HG02970 (cell line): Measurements from ENCODE around the gene ATP2A1.
"Not testable (repeated sequence)": the region's sequence is repeated elsewhere in the genome, so short reads cannot be mapped to it uniquely, and the experiment has no call there.

Source experiments
- ATAC-seq: cut with Tn5 transposase; IDR thresholded peaks from one replicate; pipeline ENCODE4 v1.9.1; 2021; ENCODE audit warnings: mild to moderate bottlenecking, moderate library complexity, moderate number of reproducible peaks; ENCODE audit not compliant: unreplicated experiment, low FRiP score

Gene ATP2A1

GRCh38 chr16:28880589-28880915 is 2.3 kb downstream of the ATP2A1 start:
- no peak for ATAC-seq

DNA sequence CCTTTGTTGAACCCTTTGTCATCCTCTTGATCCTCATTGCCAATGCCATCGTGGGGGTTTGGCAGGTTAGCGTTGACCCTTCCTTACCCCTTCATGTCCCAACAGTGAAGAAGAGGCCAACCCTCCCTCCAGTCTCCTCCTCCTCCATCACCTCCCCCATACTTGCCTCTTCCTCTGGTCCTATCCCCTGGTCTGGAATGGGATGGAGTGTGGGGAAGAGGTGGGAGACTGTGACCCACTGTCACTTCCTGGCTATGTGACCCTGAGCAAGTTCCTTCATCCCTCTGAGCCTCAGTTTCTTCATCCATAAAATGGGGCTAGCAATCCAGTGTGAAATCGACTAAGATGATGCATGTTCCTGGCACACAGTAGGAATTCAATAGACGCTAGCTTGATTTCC is 2.7 kb downstream of the ATP2A1 start:
- ATAC-seq, result no peak

DNA sequence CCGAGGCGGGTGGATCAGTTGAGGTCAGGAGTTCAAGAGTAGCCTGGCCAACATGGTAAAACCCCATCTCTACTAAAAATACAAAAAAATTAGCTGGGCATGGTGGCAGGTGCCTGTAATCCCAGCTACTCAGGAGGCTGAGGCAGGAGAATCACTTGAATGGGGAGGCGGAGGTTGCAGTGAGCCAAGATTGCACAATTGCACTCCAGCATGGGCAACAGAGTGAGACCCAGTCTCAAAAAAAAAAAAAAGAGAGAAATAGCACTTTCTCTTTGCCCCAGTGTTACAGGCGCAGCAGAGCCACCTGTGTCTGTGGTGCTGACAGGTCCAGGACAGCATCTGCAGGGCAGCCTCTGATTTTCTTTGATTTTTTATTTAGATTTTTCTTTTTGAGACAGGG is 3.3 kb downstream of the ATP2A1 start:
- ATAC-seq, result not testable (repeated sequence)

- no peak for ATAC-seq
Observed at GRCh38 chr16:28882551-28883160, 4.4 kb downstream of the ATP2A1 start.

DNA sequence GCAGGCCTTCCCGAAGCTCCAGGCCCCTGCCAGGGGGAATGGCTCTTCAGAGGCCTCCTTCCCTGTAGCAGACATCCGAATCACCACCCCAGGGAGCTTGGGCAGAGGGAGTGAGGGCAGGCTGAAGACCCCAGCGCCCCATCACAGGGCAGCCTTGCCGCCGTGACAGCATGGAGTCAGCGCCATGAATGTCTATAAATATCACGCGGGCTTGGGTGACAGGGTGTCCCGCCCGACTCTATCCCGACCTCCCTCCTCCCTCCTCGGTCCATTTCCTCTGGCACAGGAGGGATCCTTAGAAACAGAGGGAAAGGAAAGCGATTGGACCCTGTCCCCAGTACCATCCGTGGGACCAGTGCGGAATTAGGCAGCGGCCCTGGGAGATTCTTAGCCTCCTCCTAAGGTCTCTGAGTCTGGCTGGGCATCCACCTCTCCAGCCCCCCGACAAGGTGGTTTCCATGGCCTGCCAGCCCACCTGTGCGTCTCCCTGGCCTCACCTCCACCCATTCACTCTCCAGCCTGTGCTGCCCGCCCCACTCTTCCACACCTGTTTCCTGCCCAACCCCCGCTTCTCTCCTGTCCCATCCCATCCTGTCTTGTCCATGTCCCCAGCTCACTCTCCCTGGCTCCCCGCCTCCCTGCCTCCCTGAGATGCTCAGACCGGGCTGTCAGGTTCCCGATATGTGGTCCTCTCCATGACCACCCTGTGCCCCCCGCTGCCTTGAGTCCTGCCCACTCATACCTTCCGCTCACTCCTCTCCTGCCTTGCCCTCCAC is 5.1 kb downstream of the ATP2A1 start:
- ATAC-seq, result no peak

GRCh38 chr16:28884045-28884444 is 5.8 kb downstream of the ATP2A1 start:
- ATAC-seq, result no peak

DNA sequence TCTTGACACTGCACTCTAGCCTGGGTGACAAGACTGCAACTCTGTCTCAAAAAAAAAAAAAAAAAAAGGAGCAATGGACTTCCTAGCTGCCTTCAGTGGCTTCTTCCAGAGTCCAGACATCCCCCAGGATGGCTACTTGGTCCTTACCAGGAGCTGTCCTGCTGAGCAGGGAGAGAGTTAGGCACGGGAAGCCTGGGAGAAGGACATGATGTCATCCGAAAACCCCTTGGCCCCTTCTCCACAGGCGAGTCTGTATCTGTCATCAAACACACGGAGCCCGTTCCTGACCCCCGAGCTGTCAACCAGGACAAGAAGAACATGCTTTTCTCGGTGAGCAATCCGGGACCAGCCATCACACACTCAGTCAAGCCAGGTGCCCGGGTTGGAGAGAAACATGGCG is 8.7 kb downstream of the ATP2A1 start:
- no peak for ATAC-seq

DNA sequence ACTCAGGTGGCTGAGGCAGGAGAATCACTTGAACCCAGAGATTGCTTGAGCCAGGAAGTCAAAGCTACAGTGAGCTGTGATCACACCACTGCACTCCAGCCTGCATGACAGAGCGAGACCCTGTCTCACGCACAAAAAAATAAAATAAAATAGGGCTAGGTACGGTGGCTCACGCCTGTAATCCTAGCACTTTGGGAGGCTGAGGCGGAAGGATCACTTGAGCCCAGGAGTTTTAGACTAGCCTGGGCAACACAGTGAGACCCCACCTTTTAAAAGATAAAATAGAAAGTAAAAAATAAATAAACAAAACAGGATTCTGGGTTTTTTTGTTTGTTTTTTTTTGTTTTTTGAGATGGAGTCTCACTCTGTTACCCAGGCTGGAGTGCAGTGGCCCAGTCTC is 12.1 kb downstream of the ATP2A1 start:
- not testable (repeated sequence) for ATAC-seq

DNA sequence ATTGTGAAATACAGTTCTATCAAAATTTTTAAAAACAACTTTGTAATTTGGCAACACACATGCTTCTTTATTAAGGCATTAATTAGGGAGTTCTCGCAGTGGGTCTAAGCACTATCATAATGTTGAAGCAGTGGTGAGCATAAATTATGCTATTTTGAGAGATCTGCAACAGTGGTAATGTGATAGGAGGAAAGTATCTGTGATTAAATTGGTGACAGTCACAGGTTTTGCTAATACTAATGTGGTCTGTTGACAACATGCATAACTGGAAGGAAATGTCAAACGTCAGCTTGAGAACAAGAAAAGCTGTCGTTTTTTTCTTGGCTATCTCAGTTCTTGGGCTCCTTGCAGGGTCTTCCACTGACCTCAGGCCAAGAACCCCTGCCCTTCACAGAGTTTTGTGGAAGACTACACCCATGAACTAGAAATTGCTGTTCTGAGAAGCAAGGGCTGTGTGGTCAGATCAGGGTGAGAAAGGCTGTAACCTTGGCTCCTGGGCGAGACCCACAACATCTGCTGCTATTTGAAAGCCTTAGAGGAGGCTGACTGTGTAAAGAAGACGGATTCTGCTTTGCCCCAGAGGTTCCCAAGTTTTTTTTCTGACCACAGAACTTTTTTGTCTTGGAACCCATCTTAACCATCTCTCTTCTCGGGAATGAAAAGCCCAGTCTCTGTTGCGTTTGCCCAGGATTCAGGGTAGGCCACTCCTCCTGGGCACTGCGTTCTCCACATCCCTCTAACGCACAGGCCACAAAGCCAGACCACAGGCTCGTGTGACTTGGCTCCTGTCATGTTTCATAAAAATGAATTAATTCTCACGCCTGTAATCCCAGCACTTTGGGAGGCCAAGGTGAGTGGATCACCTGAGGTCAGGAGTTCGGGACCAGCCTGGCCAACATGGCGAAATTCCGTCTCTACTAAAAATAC is 13.9 kb downstream of the ATP2A1 start:
- no peak for ATAC-seq

DNA sequence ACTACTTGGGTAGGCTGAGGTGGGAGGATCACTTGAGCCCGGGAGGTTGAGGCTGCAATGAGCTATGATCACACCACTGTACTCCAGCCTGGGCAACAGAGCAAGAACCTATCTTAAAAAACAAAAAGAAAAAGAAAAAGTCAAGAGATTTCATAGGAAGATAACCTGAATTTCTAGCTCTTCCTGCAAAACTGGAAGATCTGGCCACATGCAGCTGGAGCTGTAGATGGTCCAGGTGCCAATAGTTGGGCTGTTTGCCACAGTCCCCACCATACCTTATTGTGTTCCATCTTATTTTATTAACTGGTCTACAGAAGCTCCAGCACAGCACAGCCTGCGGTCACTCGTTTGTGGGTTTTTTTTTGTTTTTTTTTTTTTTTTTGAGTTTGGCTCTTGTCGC is 15.0 kb downstream of the ATP2A1 start:
- ATAC-seq, result no peak

GRCh38 chr16:28895609-28896008 is 17.3 kb downstream of the ATP2A1 start:
- no peak for ATAC-seq

DNA sequence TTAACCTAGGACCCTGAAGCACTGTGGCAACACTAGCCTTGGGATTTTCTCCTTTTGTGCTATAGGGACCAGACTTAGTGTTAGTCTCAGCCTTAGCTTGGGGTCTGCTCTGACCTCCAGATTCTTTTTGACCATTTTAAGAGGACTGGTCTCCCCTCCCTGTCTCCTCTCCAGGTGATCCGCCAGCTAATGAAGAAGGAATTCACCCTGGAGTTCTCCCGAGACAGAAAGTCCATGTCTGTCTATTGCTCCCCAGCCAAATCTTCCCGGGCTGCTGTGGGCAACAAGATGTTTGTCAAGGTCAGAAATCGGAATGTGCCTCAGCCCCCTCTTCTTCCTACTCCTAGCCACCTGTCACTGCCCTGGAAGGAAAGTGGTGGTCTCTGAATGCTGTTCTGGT is 19.5 kb downstream of the ATP2A1 start:
- ATAC-seq, result no peak

GRCh38 chr16:28898266-28898665 is 20.0 kb downstream of the ATP2A1 start:
- ATAC-seq, result no peak

GRCh38 chr16:28898942-28899341 is 20.7 kb downstream of the ATP2A1 start:
- no peak for ATAC-seq

DNA sequence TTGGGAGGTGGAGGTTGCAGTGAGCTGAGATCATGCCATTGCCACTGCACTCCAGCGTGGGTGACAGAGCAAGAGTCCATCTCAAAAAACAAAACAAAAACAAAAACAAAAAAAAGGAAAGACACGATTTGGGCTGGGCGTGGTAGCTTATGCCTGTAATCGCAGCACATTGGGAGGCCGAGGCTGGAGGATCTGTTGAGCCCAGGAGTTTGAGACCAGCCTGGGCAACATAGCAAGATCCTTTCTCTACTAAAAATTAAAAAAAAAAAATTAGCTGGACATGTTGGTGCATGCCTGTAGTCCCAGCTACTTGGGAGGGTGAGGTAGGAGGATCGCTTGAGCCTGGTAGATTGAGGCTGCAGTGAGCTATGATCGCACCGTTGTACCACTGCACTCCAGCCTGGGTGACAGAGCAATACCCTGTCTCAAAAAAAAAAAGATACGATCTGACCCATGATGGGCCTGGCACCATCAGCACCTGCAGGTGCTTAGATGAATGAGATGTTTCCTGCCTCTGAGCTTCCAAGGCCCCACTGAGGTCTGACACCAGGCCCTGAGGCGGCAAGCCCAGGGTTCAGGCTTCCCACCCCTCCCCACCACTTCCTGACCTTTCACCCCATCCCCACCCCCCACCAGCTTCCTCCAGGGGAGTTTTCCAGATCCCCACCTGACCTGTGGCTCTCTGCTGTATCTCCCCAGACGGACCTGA is 21.7 kb downstream of the ATP2A1 start:
- no peak for ATAC-seq

- no peak for ATAC-seq
Observed at GRCh38 chr16:28900601-28901000, 22.3 kb downstream of the ATP2A1 start.

- ATAC-seq, result no peak
Observed at GRCh38 chr16:28901862-28902261, 23.6 kb downstream of the ATP2A1 start.

DNA sequence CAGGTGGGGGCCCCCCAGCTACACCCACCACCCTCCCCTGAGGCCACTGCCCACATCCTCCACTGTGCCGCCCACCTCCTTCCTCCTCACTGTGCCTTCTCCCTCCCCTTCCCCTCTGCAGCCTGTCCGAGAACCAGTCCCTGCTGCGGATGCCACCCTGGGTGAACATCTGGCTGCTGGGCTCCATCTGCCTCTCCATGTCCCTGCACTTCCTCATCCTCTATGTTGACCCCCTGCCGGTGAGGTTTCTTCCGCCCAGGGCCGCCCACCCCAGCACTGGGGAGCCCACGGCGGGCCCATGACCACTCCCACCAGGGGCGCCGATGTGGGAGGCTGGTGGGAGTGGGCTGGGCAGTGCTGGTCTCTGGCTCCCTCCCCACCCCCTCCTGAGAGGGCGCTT is 24.6 kb downstream of the ATP2A1 start:
- no peak for ATAC-seq

GRCh38 chr16:28903344-28904042 is 25.2 kb downstream of the ATP2A1 start:
- no peak for ATAC-seq

DNA sequence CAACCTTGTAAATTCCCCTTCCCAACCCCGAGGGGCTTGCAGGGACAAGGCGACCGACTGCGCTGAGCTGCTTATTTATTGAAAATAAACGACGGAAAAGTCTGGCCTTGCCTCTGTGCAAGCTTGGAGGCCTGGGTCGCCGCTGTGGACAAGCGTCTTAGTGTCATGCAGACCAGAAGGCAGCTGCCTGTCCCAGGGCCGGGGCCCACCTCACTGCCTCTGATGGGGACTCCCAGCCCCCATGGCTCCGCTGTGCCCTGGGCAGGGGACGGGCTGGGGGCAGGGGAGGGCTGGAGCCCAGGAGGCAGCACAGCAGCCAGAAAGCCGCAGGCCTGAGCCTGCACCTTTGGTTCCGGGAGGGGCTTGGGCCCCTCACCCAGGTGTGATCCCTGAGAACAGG is 26.1 kb downstream of the ATP2A1 start:
- no peak for ATAC-seq
